Measurements from ENCODE around the gene RNF220. TPM values are rescaled to one million over a fixed set of nuclear protein-coding genes. Genes with fewer than 3 reads are reported as not detected.

The RNF220 gene
- total and polyA plus RNA-seq, 9 of the 15 experiments (the other 6 are each of a cell fraction or from before 2014, with no cell fraction given), result 5.1 to 117 (median 66.9) TPM

DNA sequence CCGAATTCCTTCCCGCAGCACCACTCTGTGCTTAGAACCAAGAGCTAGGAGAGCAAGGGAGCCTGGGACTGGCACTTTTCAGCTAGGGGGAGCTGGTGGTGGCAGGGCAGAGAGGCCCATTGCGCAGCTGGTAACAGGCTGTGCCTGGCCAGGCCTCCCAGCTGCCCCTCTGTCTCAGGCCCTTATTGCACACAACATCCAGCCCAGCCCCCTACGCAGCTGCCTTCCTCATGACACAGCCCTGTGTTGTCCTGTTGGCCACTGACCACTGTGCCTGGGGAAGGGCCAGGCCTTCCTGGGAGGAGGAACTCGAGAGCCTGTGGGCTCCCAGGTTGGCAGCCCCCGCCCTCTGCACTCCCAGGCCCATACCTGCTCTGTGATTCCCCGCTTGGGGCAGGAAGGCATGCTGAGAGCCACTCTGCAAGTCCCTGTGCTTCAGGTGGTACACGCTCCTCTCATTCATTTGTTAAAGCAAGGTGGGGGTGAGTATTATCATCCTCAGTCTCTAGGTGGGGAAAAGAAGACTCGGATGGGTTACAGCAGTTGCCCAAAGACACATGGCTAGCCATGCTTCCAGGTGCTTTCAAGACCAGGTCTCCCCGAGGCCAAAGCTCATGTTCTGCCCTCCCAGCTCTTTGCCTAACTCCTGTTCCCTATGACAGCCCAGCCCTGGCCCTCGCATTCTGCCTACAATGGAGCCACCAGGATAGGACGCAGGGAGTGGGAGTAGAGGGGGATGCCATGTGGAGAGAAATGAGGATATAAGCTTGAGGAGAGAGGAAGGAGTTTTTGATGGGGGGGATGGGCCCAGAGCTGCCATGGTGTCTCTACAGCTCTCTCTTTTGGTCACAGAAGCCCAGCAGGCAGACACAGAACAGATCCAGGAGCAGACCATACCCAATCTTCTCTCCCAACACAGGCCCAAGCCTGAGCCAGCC is 187.4 kb downstream of the RNF220 start:
- Histone ChIP-seq H4K20me1 (replicated peaks; ENCODE audit: control insufficient read depth, insufficient read depth, low read length) (peaks cover 8% of the 10 kb centered on the region; the same call in 1 of the 2 replicates), H3K4me2 (ENCODE audit: insufficient read depth, low read length) (no peak overlapping the region), H3K4me3 (no peak overlapping the region), H3K4me1 (replicated peaks in 1 of 2; ENCODE audit: control insufficient read depth in 2 of 2, insufficient read depth in 2 of 2, low read length in 2 of 2) (peaks cover 0 to 12% of the 10 kb centered on the region in 2 experiments; a peak in 3 of 5 replicates), H3K79me2 (ENCODE audit: control insufficient read depth, insufficient read depth, low read length) (no peaks in the 10 kb centered on the region), H3K9me3 (replicated peaks; ENCODE audit: control insufficient read depth, insufficient read depth, low read depth, low read length) (no peaks in the 10 kb centered on the region), H3K9ac (ENCODE audit: insufficient read depth in 1 of 2, low read depth in 2 of 2, low read length in 2 of 2) (0 out of 4 replicates have a peak overlapping the region, but pooled peaks of 1 of the 2 experiments have one; percentile 4), H3K27me3 (ENCODE audit: control insufficient read depth in 2 of 2, insufficient read depth in 2 of 2, low read length in 2 of 2) (peaks cover 37 to 64% of the 10 kb centered on the region in 2 experiments), H2AFZ (ENCODE audit: low read depth, low read length) (no peak overlapping the region), H3K27ac (ENCODE audit: extremely low read depth, low read depth, low read length) (no peak overlapping the region), H3K36me3 (ENCODE audit: control insufficient read depth, insufficient read depth, low read length) (no peaks in the 10 kb centered on the region), H3K9me1 (ENCODE audit: control insufficient read depth, insufficient read depth, low read length) (no peaks in the 10 kb centered on the region)
- POLR2A ChIA-PET, result interaction anchor here (0.6 to 1.0 kb wide), 2 partner anchors 14 to 131 kb away, joined by 3 read pairs; no protein-coding TSS in a partner anchor
- no peak for FAIRE-seq
- in situ Hi-C loops (cut with MboI) (loop anchor here (10.0 kb wide), 1 partner anchor 368 kb away; no protein-coding TSS in a partner anchor), intact Hi-C loops (cut with micrococcal nuclease) (loop anchor here (10.0 kb wide), 1 partner anchor 298 kb away; no protein-coding TSS in a partner anchor)
- CTCF ChIA-PET (ENCODE audit: low intra/inter-chr PET ratio), result interaction anchor here (0.6 kb wide), 1 partner anchor 261 kb away, joined by 3 read pairs; no protein-coding TSS in a partner anchor
- no TSS peak for BruUV-seq (replicated peaks)
- no peak for DNase-seq (ENCODE audit: extremely low read depth in 1 of 4, low spot score in 3 of 4)
- WGBS (ENCODE audit: insufficient coverage, low coverage, missing lambda C conversion rate), result 18% methylated on average over 12 of the region's 12 CpGs
- ATAC-seq, result no peak
- TF ChIP-seq THAP7 (CRISPR knock-in tag; IDR thresholded peaks at IDR 0.05) (no peak), ARID2 (IDR thresholded peaks at IDR 0.05) (no peak), FOXJ2 (tag; IDR thresholded peaks at IDR 0.05) (no peak), PRMT5 (CRISPR knock-in tag; IDR thresholded peaks at IDR 0.05) (no peak), ELK3 (CRISPR knock-in tag; IDR thresholded peaks at IDR 0.05) (no peak), ZNF408 (CRISPR knock-in tag; IDR thresholded peaks at IDR 0.05; ENCODE audit: low read depth) (no peak), XRCC3 (IDR thresholded peaks at IDR 0.05) (no peak), ZNF79 (CRISPR knock-in tag; IDR thresholded peaks at IDR 0.05; ENCODE audit: low read depth) (no peak), MCM7 (IDR thresholded peaks at IDR 0.05) (no peak), ZNF717 (CRISPR knock-in tag; IDR thresholded peaks at IDR 0.05) (no peak), VEZF1 (CRISPR knock-in tag; IDR thresholded peaks at IDR 0.05) (no peak), POU5F1 (IDR thresholded peaks at IDR 0.05; ENCODE audit: borderline replicate concordance, low read depth, low read length, partially characterized antibody) (no peak)
- TF ChIP-seq, protein P1, sequence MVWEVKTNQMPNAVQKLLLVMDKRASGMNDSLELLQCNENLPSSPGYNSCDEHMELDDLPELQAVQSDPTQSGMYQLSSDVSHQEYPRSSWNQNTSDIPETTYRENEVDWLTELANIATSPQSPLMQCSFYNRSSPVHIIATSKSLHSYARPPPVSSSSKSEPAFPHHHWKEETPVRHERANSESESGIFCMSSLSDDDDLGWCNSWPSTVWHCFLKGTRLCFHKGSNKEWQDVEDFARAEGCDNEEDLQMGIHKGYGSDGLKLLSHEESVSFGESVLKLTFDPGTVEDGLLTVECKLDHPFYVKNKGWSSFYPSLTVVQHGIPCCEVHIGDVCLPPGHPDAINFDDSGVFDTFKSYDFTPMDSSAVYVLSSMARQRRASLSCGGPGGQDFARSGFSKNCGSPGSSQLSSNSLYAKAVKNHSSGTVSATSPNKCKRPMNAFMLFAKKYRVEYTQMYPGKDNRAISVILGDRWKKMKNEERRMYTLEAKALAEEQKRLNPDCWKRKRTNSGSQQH (CRISPR knock-in tag; IDR thresholded peaks at IDR 0.05), result no peak
- TF ChIP-seq, protein P2, sequence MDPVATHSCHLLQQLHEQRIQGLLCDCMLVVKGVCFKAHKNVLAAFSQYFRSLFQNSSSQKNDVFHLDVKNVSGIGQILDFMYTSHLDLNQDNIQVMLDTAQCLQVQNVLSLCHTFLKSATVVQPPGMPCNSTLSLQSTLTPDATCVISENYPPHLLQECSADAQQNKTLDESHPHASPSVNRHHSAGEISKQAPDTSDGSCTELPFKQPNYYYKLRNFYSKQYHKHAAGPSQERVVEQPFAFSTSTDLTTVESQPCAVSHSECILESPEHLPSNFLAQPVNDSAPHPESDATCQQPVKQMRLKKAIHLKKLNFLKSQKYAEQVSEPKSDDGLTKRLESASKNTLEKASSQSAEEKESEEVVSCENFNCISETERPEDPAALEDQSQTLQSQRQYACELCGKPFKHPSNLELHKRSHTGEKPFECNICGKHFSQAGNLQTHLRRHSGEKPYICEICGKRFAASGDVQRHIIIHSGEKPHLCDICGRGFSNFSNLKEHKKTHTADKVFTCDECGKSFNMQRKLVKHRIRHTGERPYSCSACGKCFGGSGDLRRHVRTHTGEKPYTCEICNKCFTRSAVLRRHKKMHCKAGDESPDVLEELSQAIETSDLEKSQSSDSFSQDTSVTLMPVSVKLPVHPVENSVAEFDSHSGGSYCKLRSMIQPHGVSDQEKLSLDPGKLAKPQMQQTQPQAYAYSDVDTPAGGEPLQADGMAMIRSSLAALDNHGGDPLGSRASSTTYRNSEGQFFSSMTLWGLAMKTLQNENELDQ (CRISPR knock-in tag; IDR thresholded peaks at IDR 0.05; ENCODE audit: borderline replicate concordance), result no peak

All from K562 (cell line).